ENCODE results near the gene MACROD2. TPM values are rescaled to one million over a fixed set of nuclear protein-coding genes. Genes with fewer than 3 reads are reported as not detected.

Gene MACROD2
- total and polyA plus RNA-seq, 4 donors, result 0.66 to 10.5 (median 3.3) TPM

GRCh38 chr20:14829906-14830305, 834.6 kb downstream of the MACROD2 start:
- no peak overlapping the region for H3K27ac ChIP-seq (ENCODE audit: low read depth in 1 of 2, low read length in 2 of 2)
- H3K9me3 ChIP-seq (ENCODE audit: control insufficient read depth in 4 of 4, low read length in 3 of 4), result no peaks in the 10 kb centered on the region
- no peaks in the 10 kb centered on the region for H3K36me3 ChIP-seq (ENCODE audit: control insufficient read depth in 4 of 4, insufficient read depth in 3 of 4, low read depth in 1 of 4, low read length in 3 of 4)
- H3K27me3 ChIP-seq (ENCODE audit: control insufficient read depth in 4 of 4, insufficient read depth in 4 of 4, low read length in 3 of 4), result no peaks in the 10 kb centered on the region
- H3K9ac ChIP-seq (ENCODE audit: low read depth in 1 of 2, low read length in 2 of 2), result no peak overlapping the region
- no peaks in the 10 kb centered on the region for H3K4me1 ChIP-seq (ENCODE audit: control insufficient read depth in 4 of 4, insufficient read depth in 4 of 4, low read length in 3 of 4)
- H3K4me3 ChIP-seq (ENCODE audit: low read depth in 1 of 3, low read length in 3 of 3), result no peak overlapping the region
- 93% methylated on average over 1 of the region's 1 CpG for WGBS
- no peak for DNase-seq (ENCODE audit: low spot score)
- no peak for TF ChIP-seq FOXA2 (IDR thresholded peaks at IDR 0.05)
- no peak for TF ChIP-seq NR2F2 (IDR thresholded peaks at IDR 0.05)
- no peak for TF ChIP-seq TAF1 (conservative IDR thresholded peaks at IDR 0.05)
- no peak for TF ChIP-seq ATF3 (IDR thresholded peaks at IDR 0.05)
- no peak for TF ChIP-seq MAX (IDR thresholded peaks at IDR 0.05)
- TF ChIP-seq EGR1 (IDR thresholded peaks at IDR 0.05; ENCODE audit: low read depth in 2 of 2), result no peak
- no peak for TF ChIP-seq JUND (IDR thresholded peaks at IDR 0.05)
- no peak for TF ChIP-seq REST (IDR thresholded peaks at IDR 0.05)
- no peak for TF ChIP-seq HNF4A (conservative IDR thresholded peaks at IDR 0.05)
- TF ChIP-seq FOXA1 (IDR thresholded peaks at IDR 0.05), result no peak
- no peak for TF ChIP-seq RXRA (IDR thresholded peaks at IDR 0.05)
- TF ChIP-seq RAD21 (IDR thresholded peaks at IDR 0.05), result no peak

- TF ChIP-seq RAD21 (IDR thresholded peaks at IDR 0.05), result no peak
- no peak for TF ChIP-seq MAX (IDR thresholded peaks at IDR 0.05)
- TF ChIP-seq HNF4A (conservative IDR thresholded peaks at IDR 0.05), result no peak
- no peak for TF ChIP-seq FOXA1 (IDR thresholded peaks at IDR 0.05)
- TF ChIP-seq GABPA (IDR thresholded peaks at IDR 0.05 in 1 of 2, conservative IDR thresholded peaks at IDR 0.05 in 1 of 2), result no peak
- no peak for TF ChIP-seq EGR1 (IDR thresholded peaks at IDR 0.05; ENCODE audit: low read depth in 2 of 2)
- no peak for TF ChIP-seq SP1 (IDR thresholded peaks at IDR 0.05)
- no peak for TF ChIP-seq REST (IDR thresholded peaks at IDR 0.05)
- TF ChIP-seq ATF3 (IDR thresholded peaks at IDR 0.05), result no peak
- TF ChIP-seq FOXA2 (IDR thresholded peaks at IDR 0.05), result no peak
- no peak for TF ChIP-seq NR2F2 (IDR thresholded peaks at IDR 0.05)
- no peak for TF ChIP-seq ZBTB33 (IDR thresholded peaks at IDR 0.05)
- TF ChIP-seq TAF1 (conservative IDR thresholded peaks at IDR 0.05), result no peak
- TF ChIP-seq CTCF (IDR thresholded peaks at IDR 0.05; ENCODE audit: low read depth, low read length, missing input control), result no peak
- no peak for TF ChIP-seq YY1 (IDR thresholded peaks at IDR 0.05)
- TF ChIP-seq HNF4G (IDR thresholded peaks at IDR 0.05), result no peak
- no peak for TF ChIP-seq JUND (IDR thresholded peaks at IDR 0.05)
- TF ChIP-seq RXRA (IDR thresholded peaks at IDR 0.05), result no peak
- H3K9ac ChIP-seq (ENCODE audit: low read depth in 1 of 2, low read length in 2 of 2), result no peak overlapping the region
- no peaks in the 10 kb centered on the region for H3K9me3 ChIP-seq (ENCODE audit: control insufficient read depth in 4 of 4, low read length in 3 of 4)
- no peak overlapping the region for H3K27ac ChIP-seq (ENCODE audit: low read depth in 1 of 2, low read length in 2 of 2)
- no peaks in the 10 kb centered on the region for H3K27me3 ChIP-seq (ENCODE audit: control insufficient read depth in 4 of 4, insufficient read depth in 4 of 4, low read length in 3 of 4)
- DNase-seq (ENCODE audit: low spot score), result no peak
- no peaks in the 10 kb centered on the region for H3K36me3 ChIP-seq (ENCODE audit: control insufficient read depth in 4 of 4, insufficient read depth in 3 of 4, low read depth in 1 of 4, low read length in 3 of 4)
- no peak overlapping the region for H3K4me3 ChIP-seq (ENCODE audit: low read depth in 1 of 3, low read length in 3 of 3)
- 94% methylated on average over 2 of the region's 2 CpGs for WGBS
- H3K4me1 ChIP-seq (ENCODE audit: control insufficient read depth in 4 of 4, insufficient read depth in 4 of 4, low read length in 3 of 4), result no peaks in the 10 kb centered on the region
These were observed 835.1 kb downstream of the MACROD2 start for GRCh38 chr20:14830466-14830865.

Measured in liver (tissue), 9 donors.